GM12801 (cell line): ENCODE measurements around the gene HMGXB4.

Source experiments
- TF ChIP-seq, protein P1 (sequence below): IDR thresholded peaks from one replicate; pipeline ENCODE4 v1.5.1; 2011; ENCODE audit warnings: control low read depth; ENCODE audit not compliant: insufficient read length; ENCODE audit errors: extremely low read depth

HMGXB4 gene

GRCh38 chr22:35266277-35266676, 9.0 kb downstream of the HMGXB4 start:
- TF ChIP-seq, protein P1, sequence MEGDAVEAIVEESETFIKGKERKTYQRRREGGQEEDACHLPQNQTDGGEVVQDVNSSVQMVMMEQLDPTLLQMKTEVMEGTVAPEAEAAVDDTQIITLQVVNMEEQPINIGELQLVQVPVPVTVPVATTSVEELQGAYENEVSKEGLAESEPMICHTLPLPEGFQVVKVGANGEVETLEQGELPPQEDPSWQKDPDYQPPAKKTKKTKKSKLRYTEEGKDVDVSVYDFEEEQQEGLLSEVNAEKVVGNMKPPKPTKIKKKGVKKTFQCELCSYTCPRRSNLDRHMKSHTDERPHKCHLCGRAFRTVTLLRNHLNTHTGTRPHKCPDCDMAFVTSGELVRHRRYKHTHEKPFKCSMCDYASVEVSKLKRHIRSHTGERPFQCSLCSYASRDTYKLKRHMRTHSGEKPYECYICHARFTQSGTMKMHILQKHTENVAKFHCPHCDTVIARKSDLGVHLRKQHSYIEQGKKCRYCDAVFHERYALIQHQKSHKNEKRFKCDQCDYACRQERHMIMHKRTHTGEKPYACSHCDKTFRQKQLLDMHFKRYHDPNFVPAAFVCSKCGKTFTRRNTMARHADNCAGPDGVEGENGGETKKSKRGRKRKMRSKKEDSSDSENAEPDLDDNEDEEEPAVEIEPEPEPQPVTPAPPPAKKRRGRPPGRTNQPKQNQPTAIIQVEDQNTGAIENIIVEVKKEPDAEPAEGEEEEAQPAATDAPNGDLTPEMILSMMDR = no peak

DNA sequence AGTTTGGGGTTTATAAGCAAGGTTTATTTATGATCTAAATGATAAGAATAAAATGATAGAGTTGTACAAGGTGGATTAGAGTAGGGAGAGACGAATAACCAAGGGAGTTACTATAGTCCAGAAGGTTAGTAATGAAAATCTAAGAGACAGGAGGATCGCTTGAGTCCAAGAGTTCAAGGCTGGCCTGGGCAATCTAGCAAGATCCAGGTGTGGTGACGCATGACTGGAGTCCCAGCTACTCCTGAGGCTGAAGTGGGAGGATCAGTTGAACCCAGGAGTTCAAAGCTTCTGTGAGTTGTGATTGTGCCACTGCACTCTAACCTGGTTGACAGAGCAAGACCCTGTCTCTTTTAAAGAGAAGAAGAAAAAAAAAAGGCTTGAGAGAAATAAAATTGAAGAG, 12.3 kb downstream of the HMGXB4 start:
- TF ChIP-seq, protein P1 = no peak

DNA sequence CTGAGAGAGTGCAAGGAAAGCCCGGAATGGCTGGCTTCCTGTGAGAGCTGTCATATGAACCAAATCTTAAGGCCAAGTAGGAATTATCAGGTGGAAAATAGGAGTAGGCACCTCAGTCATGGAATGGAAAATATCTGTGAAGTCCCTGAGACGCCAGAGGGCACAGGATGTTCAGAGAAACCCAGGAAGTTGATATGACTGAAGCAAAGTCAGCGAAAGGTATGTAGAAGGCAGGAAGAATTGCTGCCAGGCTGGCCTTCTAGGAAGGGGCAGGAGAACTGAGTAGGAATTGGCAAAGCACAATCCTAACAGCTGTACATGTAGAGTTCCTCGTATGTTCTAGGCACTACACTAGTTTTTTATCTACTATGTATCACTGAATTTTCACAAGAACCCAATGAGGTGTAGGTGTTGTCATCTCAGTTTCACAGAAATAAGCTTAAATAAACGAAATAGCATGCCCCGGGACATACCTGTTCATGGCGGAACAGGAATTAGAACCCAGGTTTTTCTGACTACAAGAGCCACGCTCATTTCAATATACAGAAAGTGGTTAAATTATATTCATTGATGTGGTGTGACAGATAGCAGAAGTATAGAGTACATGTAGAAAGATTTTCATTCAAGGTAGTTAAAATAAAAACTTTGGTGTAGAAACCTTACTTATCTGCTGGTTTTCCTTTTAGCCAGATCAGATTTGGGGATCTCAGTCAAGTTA, 17.0 kb downstream of the HMGXB4 start:
- TF ChIP-seq, protein P1 = no peak

DNA sequence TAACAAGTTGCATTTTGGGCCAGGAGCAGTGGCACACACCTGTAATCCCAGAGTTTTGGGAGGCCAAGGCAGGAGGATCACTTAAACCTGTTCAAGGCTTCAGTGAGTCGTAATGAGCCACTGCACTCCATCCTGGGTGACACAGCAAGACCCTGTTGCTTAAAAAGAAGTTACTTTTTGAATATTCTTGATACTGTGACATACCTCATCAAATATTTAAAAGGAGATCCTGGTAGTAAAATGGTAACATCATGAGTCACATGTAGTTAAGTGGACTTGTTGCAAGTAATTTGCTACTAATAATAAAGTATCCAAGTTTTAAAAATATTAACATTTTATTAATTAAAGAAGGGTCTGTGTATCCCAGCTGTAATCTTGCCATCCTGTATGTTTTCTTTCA, 18.3 kb downstream of the HMGXB4 start:
- TF ChIP-seq, protein P1 = no peak

GRCh38 chr22:35276019-35276418, 18.7 kb downstream of the HMGXB4 start:
- TF ChIP-seq, protein P1 = no peak

- TF ChIP-seq, protein P1 = no peak
Measured at GRCh38 chr22:35288116-35288515, 30.8 kb downstream of the HMGXB4 start.

DNA sequence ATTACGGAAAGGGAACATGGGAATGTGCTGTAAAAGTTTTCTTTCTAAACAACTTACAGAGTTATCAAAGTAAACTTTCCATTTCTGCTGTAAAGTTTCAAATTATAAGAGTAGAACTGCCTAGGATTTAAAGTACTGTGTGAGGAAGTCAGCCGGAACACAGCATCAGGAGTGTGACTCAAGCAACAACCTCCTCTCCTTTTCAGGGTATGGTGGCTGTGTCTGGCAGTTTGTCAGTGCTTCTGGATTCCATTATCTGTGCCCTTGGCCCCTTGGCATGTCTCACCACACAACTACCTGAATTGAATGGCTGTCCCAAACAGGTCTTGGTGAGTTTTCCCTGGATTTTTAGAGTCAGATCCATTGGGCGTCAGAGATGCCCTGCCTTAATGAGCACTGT, 35.5 kb downstream of the HMGXB4 start:
- TF ChIP-seq, protein P1 = no peak
